HEK293T (cell line): ENCODE results near the gene COMMD10.

Source experiments
- ARNT ChIP-seq: fragments of 450-650 bp; IDR thresholded peaks from 2 replicates; pipeline ENCODE4 v1.6.1; 2017; ENCODE audit warnings: mild to moderate bottlenecking
- BHLHE40 ChIP-seq: fragments of 450-650 bp; IDR thresholded peaks from 2 replicates; pipeline ENCODE4 v1.6.1; 2016; ENCODE audit warnings: mild to moderate bottlenecking, moderate library complexity, borderline replicate concordance
- CTBP1 ChIP-seq: fragments of 450-650 bp; IDR thresholded peaks from 2 replicates; pipeline ENCODE4 v1.6.1; 2016; ENCODE audit warnings: borderline replicate concordance
- ELF4 ChIP-seq: fragments of 450-650 bp; IDR thresholded peaks from 2 replicates; pipeline ENCODE4 v1.6.1; 2017; ENCODE audit warnings: antibody characterized with exemption
- FOXA1 ChIP-seq: fragments of 450-650 bp; IDR thresholded peaks from 2 replicates; pipeline ENCODE4 v1.6.1; 2016; ENCODE audit warnings: mild to moderate bottlenecking
- FOXM1 ChIP-seq: fragments of 450-650 bp; IDR thresholded peaks from 2 replicates; pipeline ENCODE4 v1.6.1; 2017; ENCODE audit warnings: mild to moderate bottlenecking, borderline replicate concordance
- SP1 ChIP-seq: fragments of 450-650 bp; IDR thresholded peaks from 2 replicates; pipeline ENCODE4 v1.6.1; 2017
- SUZ12 ChIP-seq: fragments of 450-650 bp; IDR thresholded peaks from 2 replicates; pipeline ENCODE4 v1.6.1; 2016; ENCODE audit warnings: mild to moderate bottlenecking
- TARDBP ChIP-seq: fragments of 450-650 bp; IDR thresholded peaks from 2 replicates; pipeline ENCODE4 v1.6.1; 2016
- ZNF384 ChIP-seq: fragments of 450-650 bp; IDR thresholded peaks from 2 replicates; pipeline ENCODE4 v1.6.1; 2016
- TF ChIP-seq, protein P1 (sequence below): fragments of 450-650 bp; IDR thresholded peaks from 2 replicates; pipeline ENCODE4 v1.6.1; 2016

DNA sequence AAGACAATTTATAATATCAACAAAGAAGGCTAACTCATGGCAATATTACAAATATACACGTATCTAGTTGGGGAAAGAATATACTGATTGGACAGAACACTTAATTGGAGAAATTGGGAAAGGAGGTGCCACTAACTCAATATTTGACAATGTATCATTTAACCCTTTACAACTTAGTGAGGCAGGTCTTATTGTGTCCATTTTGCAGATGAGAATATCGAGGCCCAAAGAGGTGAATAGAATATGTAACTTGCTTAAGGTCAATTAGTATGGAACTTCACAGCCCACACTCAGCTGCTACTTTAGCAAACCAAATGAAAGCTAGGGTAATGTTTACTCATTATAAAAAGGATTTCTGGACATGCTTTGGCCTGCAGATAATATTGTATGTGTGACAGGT is 46.2 kb downstream of the COMMD10 start:
- TF ChIP-seq FOXA1, result no peak
- TF ChIP-seq, protein P1, sequence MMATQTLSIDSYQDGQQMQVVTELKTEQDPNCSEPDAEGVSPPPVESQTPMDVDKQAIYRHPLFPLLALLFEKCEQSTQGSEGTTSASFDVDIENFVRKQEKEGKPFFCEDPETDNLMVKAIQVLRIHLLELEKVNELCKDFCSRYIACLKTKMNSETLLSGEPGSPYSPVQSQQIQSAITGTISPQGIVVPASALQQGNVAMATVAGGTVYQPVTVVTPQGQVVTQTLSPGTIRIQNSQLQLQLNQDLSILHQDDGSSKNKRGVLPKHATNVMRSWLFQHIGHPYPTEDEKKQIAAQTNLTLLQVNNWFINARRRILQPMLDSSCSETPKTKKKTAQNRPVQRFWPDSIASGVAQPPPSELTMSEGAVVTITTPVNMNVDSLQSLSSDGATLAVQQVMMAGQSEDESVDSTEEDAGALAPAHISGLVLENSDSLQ, result no peak
- TF ChIP-seq ELF4, result no peak
- TF ChIP-seq FOXM1, result no peak
- no peak for TF ChIP-seq BHLHE40
- TF ChIP-seq ARNT, result no peak
- no peak for TF ChIP-seq SP1
- TF ChIP-seq SUZ12, result no peak
- no peak for TF ChIP-seq ZNF384
- no peak for TF ChIP-seq CTBP1
- no peak for TF ChIP-seq TARDBP
